Islet precursor cell (in vitro differentiated cells): ENCODE data around the gene TMPRSS2.

Source experiments
- DNase-seq: peaks from one replicate; pipeline ENCODE4 v3.0.0-alpha.2; 2018

Gene TMPRSS2

DNA sequence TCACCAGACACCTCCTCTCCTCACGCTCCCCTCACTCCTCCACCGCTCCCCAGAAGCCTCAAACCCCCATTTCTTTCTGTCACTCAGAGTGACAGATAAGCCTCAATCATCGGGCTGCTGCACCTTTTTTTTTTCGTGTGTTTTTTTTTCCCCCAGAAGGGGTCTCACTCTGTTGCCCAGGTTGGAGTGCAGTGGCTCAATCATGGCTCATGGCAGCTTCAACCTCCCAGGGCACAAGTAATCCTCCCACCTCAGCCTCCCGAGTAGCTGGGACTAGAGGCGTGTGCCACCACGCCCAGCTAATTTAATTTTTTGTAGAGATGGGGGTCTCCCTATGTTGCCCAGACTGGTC, 1.2 kb upstream of the TMPRSS2 start:
- DNase-seq, result no peak

DNA sequence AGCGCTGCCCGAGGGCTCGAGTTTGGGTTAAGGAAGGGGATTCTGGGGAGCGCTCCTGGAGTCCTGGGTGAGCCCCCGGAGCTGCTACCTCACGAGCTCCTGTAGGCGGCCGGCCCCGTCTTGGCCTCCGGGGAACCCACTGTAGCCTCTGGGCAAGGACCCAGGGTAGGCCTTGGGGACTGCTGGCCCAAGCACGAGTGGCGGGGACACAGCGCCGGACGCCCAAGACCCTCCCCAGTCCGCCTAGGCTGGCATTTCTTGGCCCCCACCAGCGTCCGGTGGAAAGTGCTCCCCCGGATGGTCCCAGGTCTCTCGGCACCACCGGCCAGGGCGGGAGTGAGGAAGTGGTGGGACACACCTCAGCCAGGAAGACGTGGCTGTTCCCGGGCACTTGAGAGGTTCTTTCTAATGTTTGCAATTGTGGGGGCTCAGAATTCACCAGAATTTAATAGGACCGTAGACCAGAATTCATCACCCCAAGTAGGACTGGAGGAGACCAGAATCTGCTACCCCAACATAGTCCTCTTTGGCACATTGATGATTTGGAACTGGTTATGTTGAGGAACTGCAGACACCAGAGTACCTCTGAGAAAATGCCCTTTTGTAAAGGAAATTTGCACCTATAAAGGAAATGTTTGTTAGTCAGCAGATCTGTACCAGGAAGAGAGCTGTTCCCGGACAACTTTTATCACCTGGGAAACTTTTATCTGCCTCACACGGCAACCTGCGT, 622 bp upstream of the TMPRSS2 start:
- no peak for DNase-seq

DNA sequence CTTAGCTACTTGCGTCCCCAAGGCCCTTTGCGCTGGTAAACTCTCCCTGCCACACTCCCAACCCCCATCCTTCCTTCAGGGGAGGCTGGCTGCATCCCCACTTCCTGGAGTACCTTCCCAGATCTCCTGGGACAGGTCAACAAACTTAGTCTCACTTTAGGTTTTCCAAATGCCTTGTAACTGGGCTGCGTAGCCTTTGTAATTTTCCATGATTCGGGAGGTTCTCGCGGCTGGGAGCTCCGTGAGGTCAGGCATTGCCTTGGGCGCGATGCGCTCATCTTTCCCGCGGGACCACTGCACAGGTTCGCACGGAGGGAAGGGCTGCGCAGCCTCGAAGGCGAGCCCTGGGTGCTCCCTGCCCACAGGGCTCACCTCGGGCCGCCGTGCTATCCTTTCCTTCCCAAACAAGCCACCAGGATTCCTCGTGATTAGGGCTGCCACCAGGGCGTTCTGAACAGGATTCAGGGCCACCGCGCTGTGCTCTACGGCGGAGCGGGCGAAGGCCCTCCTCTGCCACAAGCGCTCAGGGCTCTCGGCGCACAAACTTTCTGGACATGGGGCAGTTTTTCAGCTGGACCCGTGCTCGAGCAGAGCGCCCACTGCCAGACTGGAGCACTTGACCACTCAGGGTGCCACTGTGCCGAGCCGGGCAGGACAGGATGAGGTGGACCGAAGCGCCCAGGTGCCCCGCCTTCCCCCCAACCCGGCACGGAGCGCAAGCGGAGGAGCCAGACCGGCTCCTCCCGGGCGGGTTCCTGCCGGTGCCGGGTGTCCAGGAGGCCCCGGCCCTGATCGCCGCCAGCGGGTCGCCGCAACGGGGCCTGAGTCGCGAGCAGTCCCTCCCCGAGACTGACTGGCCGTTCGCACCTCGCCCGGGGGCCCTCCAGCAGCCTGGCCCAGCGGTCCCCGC, 1.1 kb downstream of the TMPRSS2 start:
- DNase-seq, result peak; percentile 76

DNA sequence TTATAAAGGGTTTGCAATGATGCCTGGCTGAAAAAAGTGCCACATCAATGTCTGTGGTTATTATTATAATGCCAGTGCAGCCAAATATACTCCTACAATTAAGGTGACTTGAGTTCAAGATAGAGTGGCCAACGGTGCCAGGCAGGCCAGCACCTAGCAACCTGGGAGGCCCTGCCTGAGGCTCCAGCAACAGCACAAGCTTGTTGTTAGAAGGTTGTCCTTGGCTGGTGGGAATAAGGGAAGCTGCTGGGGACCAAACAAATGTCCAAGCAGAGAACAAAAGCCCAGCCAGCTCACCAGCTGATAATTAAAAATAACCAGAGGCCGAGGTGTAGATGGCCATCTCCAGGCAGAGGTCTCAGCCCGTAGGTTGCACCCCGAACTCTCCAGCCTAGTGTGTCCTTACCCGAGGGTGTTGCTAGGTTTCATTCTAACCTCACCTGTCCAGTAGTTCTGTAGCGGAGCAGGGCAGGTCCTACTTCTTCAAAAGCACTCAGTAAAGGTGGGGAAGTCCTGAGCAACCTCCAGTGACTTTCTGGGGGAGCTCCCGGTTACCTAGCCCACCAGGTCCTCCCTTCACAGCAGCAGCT, 1.9 kb downstream of the TMPRSS2 start:
- DNase-seq, result no peak

DNA sequence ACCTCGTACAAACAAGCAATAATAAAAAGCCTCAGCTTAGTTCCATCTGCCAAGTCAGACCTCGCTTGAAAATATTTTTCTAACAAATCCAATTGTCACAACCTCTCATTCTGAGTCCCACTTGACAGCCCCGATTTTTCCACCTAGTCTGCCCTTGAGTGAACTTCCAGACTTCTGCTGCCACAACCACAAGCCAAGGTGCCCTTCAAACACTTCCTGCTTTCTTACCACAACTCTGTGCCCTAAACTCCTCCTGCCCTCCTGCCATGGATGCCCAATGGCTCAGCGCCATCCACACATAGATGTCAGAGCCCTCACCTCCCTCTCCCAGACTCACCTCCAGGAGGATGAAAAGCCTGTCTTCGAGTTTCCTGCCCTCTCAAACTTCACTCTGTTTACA, 3.9 kb downstream of the TMPRSS2 start:
- DNase-seq, result no peak

DNA sequence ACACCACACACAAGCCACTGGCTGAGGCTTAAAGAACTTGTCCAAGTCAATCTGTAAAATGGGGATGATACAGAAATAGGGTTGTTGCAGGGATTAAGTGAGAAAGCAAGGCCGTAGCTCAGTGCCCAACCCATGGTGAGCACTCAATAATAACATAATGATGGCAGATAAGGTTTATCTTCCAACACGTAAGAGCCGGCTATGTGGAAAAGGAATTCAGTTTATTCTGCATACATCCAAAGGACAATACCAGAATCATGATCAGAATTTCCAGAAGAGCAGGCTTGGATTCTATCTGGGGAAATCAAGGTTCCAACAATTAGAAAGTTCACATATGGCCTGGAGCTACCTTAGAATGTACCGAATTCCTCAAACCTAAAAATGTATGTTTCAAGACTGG, 4.6 kb downstream of the TMPRSS2 start:
- DNase-seq, result no peak

DNA sequence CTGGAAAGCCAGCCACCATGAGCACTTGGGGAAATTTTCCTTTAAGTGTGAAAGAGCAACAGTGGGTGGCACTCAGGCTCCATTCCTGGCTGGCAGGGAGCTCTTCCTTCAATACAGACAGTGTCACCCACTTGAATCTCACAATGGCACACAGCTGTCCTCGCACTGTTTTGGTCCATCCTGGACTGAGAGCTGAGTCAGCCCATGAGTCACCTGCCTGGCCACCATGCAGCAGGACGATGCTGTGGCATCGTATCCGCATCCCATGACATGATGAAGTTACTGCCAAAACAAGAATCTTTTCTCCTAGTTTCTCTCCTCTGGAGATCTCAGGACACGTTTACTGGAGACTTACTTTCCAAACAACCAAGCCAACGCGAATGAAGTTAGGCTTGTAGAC, 6.0 kb downstream of the TMPRSS2 start:
- peak; percentile 40 for DNase-seq

DNA sequence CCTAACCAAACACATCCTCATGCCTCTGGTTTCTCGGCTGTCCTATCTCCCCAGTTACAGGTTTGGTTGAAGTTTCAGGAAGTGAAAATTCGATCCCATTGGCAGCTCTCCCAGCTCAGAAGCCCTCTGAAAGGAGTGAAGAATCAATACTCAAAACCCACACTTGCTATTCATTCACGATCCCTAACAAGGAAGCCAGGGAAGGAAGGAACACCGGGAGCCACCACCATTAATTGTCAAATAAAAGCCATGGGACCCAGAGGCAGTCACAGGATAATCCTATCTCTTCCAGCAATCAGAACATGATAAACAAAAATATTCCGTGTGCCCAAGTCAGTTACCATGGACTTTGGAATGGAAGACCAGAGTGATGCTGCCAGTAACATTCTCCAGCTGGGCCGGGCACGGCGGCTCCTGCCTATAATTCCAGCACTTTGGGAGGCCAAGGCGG, 7.0 kb downstream of the TMPRSS2 start:
- no peak for DNase-seq

DNA sequence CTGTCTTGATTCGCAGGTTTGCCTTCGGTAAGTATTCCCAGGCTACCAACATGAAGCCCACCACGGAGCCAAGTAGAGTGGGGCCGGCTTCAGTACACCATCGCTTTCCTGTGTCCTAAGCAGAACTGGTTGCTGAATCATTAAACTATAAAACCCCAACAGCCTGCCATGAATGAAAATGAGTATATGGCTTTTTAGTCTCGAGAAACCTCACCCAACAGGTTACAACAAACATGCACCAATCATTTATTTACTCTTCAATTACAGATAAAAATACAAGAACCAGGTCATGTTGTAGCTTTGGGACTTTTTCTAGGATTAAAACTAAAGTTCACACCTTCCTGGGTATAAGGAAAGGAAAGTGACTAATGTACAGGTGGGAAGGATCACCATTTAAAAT, 7.6 kb downstream of the TMPRSS2 start:
- DNase-seq, result no peak

DNA sequence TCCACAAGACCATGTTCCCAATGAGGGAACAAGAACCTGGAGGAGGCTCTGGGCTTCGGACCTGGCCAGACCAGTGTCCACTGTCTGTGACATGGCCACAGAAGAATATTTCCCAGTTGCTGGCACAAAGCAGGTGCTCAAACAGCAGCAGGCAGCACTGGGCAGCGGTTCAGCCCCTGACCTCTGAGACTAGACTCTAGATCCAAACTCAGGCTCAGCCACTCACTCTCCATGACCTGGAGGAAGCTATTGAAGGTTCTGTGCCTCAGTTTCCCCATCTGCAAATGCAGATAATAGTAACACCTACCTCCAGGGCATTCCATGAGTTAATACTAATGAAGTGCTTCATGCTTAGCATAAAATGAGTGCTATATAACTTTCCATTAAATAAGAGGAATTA, 8.0 kb downstream of the TMPRSS2 start:
- no peak for DNase-seq

DNA sequence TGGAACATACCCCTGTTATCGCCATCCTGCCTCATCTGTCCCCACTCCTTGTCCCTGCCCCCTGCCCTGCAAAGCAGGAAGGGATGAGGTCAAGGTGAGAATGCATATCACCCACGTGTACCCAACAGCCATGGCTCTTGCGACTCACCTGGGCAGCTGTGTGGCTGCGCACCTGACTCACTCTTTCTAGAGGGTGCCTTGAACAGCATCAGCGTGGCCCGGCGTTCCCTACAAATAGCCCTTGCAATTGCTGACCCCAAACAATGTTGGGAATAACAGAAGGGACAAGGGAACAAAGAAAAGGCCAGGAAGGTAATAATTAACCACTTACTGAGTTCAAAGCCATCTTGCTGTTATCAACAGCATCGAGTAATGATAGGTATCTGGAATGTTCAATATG, 10.2 kb downstream of the TMPRSS2 start:
- DNase-seq, result peak; percentile 52

DNA sequence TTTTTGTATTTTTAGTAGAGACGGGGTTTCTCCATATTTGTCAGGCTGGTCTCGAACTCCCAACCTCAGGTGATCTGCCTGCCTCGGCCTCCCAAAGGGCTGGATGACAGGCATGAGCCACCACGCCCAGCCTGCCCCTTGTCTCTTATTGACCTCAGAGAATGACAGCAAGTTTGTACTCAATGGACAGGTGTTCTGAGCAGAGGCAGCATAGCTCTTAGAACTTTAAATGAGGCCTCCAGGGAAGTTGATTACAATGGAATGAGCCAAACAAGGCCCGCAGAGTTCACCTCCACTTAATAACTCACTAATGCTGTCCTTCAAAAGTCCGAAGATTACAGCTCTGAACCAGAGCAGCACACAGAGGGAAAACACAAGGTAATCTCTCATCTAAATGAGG, 10.9 kb downstream of the TMPRSS2 start:
- peak; percentile 51 for DNase-seq

DNA sequence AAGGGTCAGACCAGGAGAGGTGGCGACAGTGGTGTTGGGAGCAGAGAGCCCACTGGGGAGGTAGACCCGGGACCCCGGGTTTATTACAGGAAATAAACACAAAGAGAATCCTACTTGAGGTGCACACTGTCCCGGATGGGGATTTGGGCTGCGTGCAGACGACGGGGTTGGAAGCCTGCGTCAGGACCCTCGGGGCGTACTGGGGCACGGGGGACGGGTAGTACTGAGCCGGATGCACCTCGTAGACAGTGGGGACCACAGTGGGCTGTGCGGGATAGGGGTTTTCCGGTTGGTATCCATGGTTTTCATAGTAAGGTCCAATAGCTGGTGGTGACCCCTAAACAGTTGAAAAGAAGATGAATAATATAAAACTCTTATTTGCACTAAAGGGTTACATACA, 13.7 kb downstream of the TMPRSS2 start:
- DNase-seq, result no peak

DNA sequence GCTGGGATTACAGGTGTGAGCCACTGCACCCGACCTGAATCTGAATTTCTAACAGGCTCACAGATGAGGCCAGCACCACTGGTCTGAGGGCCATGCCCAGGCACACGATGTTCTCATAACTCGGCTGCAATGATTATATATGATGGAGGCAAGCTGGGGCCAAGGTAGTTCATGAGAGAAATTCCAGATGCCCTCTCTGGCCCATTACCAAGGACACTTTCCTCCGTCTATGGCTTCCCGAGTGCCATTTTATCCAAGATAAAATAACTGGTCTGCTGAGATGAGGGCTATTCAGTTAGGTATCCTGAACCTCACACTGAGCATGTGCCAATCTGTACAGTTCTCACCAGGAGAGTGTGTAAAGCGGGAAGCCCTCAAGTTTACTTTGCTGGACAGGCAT, 16.5 kb downstream of the TMPRSS2 start:
- DNase-seq, result no peak

DNA sequence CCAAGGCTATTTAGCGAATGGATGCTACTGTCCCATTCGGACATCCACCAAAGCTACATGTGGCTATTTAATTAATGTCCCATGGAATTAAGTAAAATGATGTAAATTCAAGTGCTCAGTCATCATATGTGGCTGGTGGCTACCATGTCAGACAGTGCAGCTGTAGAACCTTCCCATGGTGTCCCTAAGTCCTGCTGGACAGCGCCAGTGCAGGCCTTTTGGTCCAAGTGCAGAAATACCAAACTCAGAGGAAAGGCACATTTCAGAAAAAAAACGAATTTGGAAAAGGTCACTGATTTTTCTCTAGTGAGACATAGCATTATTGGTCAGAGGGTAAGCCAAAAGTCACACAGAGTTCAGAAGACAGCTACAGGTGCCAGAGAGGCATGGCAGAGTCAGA, 17.6 kb downstream of the TMPRSS2 start:
- DNase-seq, result no peak

DNA sequence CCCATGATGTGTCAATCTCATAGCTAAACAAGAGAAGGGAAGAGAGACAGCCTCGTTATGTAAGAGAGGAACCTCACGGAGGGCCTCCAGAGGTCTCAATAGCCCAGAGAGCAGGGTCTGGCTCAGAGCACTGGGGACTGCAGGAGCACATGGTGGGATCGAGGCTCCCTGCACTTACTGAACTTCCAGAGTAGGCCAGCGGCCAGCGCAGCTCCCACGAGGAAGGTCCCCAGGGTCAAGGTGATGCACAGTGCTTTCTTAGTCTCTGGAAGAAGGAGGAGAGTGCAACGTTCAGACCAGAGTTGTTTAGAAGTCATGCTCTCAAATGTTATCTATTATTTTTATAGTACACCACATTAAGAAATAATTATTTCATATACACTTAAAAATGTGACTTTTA, 18.6 kb downstream of the TMPRSS2 start:
- DNase-seq, result no peak

DNA sequence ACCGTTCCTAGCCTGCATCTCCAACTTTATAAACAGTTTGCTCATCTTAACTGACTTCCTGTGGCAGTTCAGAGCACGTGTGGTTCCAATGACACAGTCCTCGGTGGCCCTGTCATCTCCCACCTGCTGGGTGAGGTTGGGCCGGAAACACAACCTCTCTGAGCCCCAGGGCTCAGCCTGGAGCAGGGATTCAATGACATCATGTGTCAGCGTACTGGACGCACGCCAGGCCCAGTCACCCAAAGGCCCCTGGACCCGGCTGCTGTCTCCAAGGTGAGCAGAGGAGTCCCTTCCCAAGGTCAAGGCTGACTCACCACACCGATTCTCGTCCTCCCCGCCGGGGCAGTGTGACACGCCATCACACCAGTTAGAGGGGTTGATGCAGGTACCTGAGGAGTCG, 19.9 kb downstream of the TMPRSS2 start:
- no peak for DNase-seq

DNA sequence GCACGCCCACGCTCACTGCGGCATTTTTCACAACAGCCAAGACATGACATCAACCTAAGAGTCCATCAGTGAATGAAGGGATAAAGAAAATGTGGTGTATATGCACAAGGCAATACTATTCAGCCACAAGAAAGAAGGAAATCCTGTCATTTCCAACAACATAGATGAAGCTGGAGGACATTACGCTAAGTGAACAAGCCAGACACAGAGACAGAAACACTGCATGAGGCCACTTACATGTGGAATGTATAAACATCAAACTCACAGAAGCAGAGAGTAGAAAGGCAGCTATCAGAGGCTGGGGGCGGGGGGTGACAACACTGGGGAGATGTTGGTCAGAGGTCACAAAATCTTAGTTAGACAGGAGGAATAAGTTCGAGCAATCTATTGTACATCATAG, 20.9 kb downstream of the TMPRSS2 start:
- DNase-seq, result no peak

DNA sequence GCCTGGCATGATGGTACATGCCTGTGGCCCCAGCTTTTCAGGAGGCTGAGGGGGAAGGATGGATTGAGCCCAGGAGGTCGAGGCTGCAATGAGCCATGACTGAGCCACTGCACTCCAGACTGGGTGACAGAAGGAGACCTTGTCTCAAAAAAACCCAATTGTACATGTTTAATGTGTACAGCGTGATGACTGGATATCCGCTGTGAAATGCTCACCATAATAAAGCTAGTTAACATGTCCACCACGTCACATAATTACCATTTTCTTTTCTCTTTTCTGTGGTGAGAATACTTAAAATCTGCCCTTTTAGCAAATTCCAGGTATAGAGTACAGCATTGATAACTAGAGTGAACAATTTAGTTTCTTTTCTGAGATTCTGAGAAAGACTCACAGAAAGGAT, 24.0 kb downstream of the TMPRSS2 start:
- no peak for DNase-seq

DNA sequence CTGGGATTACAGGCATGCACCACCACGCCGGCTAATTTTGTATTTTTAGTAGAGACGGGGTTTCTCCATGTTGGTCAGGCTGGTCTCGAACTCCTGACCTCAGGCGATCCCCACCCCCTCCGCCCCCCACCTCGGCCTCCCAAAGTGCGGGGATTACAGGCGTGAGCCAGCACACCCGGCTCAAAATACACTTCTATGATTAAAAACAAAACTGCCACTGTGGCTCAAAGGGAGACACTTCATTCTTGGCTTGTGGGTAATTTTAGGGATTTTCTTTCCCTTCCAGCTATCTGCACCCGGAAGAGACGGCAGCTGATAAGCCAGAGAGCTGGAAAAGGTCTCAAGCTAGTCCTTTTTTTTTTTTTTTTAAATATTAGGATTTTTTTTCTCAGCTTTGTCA, 24.5 kb downstream of the TMPRSS2 start:
- no peak for DNase-seq

DNA sequence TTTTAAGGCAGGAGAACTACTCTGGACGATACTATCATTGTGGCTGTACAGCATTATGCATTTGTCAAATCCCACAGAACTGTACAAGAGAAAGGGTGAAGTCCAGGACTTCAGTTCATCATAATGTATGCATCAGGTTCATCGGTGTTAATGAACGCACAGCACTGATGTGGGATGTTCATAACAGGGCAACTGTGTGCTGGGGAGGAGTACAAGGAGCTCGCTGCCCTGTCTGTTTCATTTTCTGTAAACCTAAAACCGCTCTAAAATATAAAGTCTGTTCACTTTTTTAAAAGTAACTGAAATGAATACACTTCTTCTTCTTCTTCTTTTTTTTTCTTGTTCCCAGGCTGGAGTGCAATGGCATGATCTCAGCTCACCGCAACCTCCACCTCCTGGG, 25.0 kb downstream of the TMPRSS2 start:
- DNase-seq, result no peak

DNA sequence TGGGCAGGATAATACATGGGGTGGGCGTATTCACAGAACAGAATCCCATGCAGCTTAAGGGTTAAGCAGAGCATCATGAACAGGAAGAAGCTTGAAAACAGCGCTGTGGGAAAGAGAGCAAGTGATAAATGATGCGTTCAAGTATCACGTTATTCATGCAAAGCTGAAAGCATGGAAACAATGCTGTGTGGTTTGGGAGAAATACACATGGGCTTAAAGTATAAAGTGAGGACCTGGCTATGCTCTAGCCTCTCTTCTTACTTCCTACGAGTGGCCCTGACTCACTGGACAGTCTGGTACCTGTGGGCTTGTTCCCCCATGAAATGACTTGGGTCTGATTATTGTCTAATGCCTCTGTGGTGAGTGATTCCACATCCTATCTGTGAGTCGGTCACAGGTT, 25.7 kb downstream of the TMPRSS2 start:
- no peak for DNase-seq

DNA sequence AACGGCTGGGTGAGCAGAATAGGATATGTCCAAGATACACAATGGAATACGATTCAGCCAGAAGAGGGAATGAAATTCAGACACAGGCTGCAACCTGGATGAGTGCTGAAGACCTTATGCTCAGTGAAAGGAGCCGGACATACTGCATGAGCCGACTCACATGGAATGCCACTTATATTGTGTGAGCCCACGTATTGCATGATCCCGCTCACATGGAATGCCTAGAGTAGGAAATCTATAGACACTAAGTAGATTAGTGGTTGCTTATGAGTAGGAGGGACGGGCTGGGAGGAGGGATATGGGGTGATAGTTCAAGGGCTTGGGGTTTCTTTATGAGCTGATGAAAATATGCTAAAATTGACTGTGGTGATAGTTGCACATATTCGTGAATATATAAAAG, 26.8 kb downstream of the TMPRSS2 start:
- DNase-seq, result no peak

DNA sequence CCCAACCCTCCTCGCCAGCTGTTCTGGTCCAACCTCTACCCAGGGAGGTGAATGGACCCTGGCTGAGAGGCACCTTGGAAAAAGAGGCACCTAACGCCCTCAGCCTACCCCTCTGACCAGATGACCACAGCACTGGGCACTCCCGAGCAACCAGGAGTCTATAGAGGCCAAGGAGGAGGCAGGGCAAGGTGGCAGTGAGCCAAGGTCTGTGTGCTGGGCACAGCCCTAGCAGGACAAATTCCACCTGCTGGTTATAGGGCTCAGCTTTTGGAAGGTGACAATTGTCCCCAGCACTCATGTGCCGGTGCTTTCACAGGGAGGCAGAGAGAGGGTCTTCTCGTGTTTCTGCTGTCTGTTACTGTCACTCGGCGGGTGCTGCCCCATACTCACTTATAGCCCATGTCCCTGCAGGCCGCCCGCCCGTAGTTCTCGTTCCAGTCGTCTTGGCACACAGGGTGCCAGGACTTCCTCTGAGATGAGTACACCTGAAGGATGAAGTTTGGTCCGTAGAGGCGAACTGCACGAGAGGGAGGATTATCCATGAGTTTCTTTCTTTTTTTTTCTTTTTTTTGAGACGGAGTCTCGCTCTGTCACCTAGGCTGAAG, 27.8 kb downstream of the TMPRSS2 start:
- no peak for DNase-seq
